ENCODE data around the gene ZNF878.
"Not testable (repeated sequence)": the region's sequence is repeated elsewhere in the genome, so short reads cannot be mapped to it uniquely, and the experiment has no call there.

DNA sequence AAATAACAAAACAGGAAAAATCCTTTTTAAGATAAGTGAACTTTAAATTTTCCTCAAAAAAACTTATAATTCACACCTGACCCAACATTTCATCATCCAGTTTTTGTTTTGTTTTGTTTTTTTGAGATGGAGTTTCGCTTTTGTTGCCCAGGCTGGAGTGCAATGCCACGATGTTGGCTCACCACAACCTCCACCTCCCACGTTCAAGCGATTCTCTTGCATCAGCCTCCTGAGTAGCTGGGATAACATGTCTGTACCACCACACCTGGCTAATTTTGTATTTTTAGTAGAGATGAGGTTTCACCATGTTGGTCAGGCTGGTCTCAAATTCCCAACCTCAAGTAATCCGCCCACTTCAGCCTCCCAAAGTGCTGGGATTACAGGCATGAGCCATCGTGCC, 30.6 kb upstream of the ZNF878 start:
- TF ChIP-seq, protein P1, sequence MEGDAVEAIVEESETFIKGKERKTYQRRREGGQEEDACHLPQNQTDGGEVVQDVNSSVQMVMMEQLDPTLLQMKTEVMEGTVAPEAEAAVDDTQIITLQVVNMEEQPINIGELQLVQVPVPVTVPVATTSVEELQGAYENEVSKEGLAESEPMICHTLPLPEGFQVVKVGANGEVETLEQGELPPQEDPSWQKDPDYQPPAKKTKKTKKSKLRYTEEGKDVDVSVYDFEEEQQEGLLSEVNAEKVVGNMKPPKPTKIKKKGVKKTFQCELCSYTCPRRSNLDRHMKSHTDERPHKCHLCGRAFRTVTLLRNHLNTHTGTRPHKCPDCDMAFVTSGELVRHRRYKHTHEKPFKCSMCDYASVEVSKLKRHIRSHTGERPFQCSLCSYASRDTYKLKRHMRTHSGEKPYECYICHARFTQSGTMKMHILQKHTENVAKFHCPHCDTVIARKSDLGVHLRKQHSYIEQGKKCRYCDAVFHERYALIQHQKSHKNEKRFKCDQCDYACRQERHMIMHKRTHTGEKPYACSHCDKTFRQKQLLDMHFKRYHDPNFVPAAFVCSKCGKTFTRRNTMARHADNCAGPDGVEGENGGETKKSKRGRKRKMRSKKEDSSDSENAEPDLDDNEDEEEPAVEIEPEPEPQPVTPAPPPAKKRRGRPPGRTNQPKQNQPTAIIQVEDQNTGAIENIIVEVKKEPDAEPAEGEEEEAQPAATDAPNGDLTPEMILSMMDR (conservative IDR thresholded peaks at IDR 0.05; ENCODE audit: low read depth, low read length): not testable (repeated sequence)
- TF ChIP-seq EZH2 (IDR thresholded peaks at IDR 0.05; ENCODE audit: borderline replicate concordance, low read depth, low read length, poor library complexity, severe bottlenecking): not testable (repeated sequence)

Measured in A673 (cell line).